Loucy (cell line): Measurements from ENCODE around the gene NTN1.

Experiments used
- H2AFZ ChIP-seq: fragments of 200-600 bp; sonication (generic); 2 replicates; pipeline ENCODE4 v1.6.0; 2016; ENCODE audit warnings: antibody characterized with exemption, mild to moderate bottlenecking, low read length, moderate library complexity
- H3F3A ChIP-seq: fragments of 200-600 bp; 2 replicates; pipeline ENCODE4 v1.6.0; 2016; ENCODE audit warnings: antibody characterized with exemption, low read depth, mild to moderate bottlenecking
- H3K27me3 ChIP-seq: fragments of 200-600 bp; sonication (generic); 2 replicates; pipeline ENCODE4 v1.6.1; 2014; ENCODE audit warnings: low read length, mild to moderate bottlenecking; ENCODE audit not compliant: insufficient read depth, poor library complexity, severe bottlenecking
- H3K36me3 ChIP-seq: fragments of 200-600 bp; sonication (generic); 2 replicates; pipeline ENCODE4 v1.6.1; 2016; ENCODE audit warnings: low read length; ENCODE audit not compliant: insufficient read depth
- H3K4me1 ChIP-seq: fragments of 200-600 bp; sonication (generic); 2 replicates; pipeline ENCODE4 v1.5.1; 2014; ENCODE audit warnings: low read length, mild to moderate bottlenecking; ENCODE audit not compliant: insufficient read depth, poor library complexity, severe bottlenecking
- H3K4me2 ChIP-seq: fragments of 200-600 bp; sonication (generic); 2 replicates; pipeline ENCODE4 v1.6.0; 2014; ENCODE audit warnings: antibody characterized with exemption, low read length, low read depth, mild to moderate bottlenecking; ENCODE audit not compliant: poor library complexity, severe bottlenecking
- H3K4me3 ChIP-seq: fragments of 200-600 bp; sonication (generic); 2 replicates; pipeline ENCODE4 v1.5.1; 2014; ENCODE audit warnings: low read length, mild to moderate bottlenecking, mixed read lengths; ENCODE audit not compliant: poor library complexity, severe bottlenecking
- H3K79me2 ChIP-seq: fragments of 200-600 bp; sonication (generic); 2 replicates; pipeline ENCODE4 v1.6.1; 2014; ENCODE audit warnings: low read length; ENCODE audit not compliant: insufficient read depth
- H3K9ac ChIP-seq: fragments of 200-600 bp; sonication (generic); 2 replicates; pipeline ENCODE4 v1.6.0; 2014; ENCODE audit warnings: mild to moderate bottlenecking, low read depth, low read length, moderate library complexity; ENCODE audit not compliant: poor library complexity, severe bottlenecking
- H3K9me2 ChIP-seq: fragments of 200-600 bp; sonication (generic); replicated peaks from 2 replicates; pipeline ENCODE4 v1.6.1; 2016; ENCODE audit warnings: low read depth, low read length, mixed read lengths
- H3K9me3 ChIP-seq: fragments of 200-600 bp; sonication (generic); 2 replicates; pipeline ENCODE4 v1.6.1; 2014; ENCODE audit warnings: mild to moderate bottlenecking, antibody characterized with exemption, low read length, low read depth; ENCODE audit not compliant: insufficient read depth
- H4K20me1 ChIP-seq: fragments of 200-600 bp; sonication (generic); 2 replicates; pipeline ENCODE4 v1.6.0; 2014; ENCODE audit warnings: antibody characterized with exemption, low read length, mild to moderate bottlenecking; ENCODE audit not compliant: insufficient read depth, poor library complexity, severe bottlenecking
- CTCF ChIP-seq: fragments of 200-600 bp; sonication (generic); conservative IDR thresholded peaks from 2 replicates; pipeline ENCODE4 v1.5.1; 2014; ENCODE audit warnings: mild to moderate bottlenecking, antibody characterized with exemption, low read length
- EZH2phosphoT487 ChIP-seq: fragments of 200-600 bp; IDR thresholded peaks from 2 replicates; pipeline ENCODE4 v1.6.1; 2018; ENCODE audit warnings: antibody characterized with exemption, mild to moderate bottlenecking, moderate library complexity, borderline replicate concordance

The NTN1 gene

GRCh38 chr17:9140550-9141424 is 119.5 kb downstream of the NTN1 start:
- Histone ChIP-seq H2AFZ (no peak overlapping the region), H3K79me2 (no peaks in the 10 kb centered on the region), H4K20me1 (no peaks in the 10 kb centered on the region), H3F3A (no peaks in the 10 kb centered on the region), H3K9ac (no peak overlapping the region), H3K9me2 (no peaks in the 10 kb centered on the region), H3K4me3 (no peak overlapping the region), H3K27me3 (no peaks in the 10 kb centered on the region), H3K9me3 (no peaks in the 10 kb centered on the region), H3K4me2 (no peak overlapping the region), H3K4me1 (peaks cover 7% of the 10 kb centered on the region), H3K36me3 (no peaks in the 10 kb centered on the region)
- no peak for TF ChIP-seq EZH2phosphoT487
- TF ChIP-seq CTCF = no peak

- Histone ChIP-seq H3K9me2 (no peaks in the 10 kb centered on the region), H3K4me2 (no peak overlapping the region), H2AFZ (no peak overlapping the region), H3K4me3 (no peak overlapping the region), H3K36me3 (no peaks in the 10 kb centered on the region), H4K20me1 (no peaks in the 10 kb centered on the region), H3K9ac (no peak overlapping the region), H3K79me2 (no peaks in the 10 kb centered on the region), H3K4me1 (peaks cover 6% of the 10 kb centered on the region), H3K9me3 (no peaks in the 10 kb centered on the region), H3K27me3 (no peaks in the 10 kb centered on the region), H3F3A (no peaks in the 10 kb centered on the region)
- TF ChIP-seq EZH2phosphoT487 (no peak), CTCF (no peak)
Observed at GRCh38 chr17:9141425-9141753, 120.1 kb downstream of the NTN1 start.

- no peaks in the 10 kb centered on the region for H3K79me2 ChIP-seq
- no peak overlapping the region for H3K9ac ChIP-seq
- no peaks in the 10 kb centered on the region for H3K36me3 ChIP-seq
- H2AFZ ChIP-seq = no peak overlapping the region
- TF ChIP-seq CTCF = no peak
- no peak for TF ChIP-seq EZH2phosphoT487
- no peaks in the 10 kb centered on the region for H3F3A ChIP-seq
- H3K4me3 ChIP-seq = no peak overlapping the region
- H3K4me1 ChIP-seq = no peaks in the 10 kb centered on the region
- H3K4me2 ChIP-seq = no peak overlapping the region
- no peaks in the 10 kb centered on the region for H4K20me1 ChIP-seq
- H3K27me3 ChIP-seq = no peaks in the 10 kb centered on the region
- no peaks in the 10 kb centered on the region for H3K9me2 ChIP-seq
- H3K9me3 ChIP-seq = no peaks in the 10 kb centered on the region
Observed at GRCh38 chr17:9142772-9143494, 121.6 kb downstream of the NTN1 start.
